IPS-11a (cell line): ENCODE results near the gene CAMTA1.

Experiments used
- H3K4me3 ChIP-seq: one replicate; pipeline ENCODE4 v1.5.1; 2013; ENCODE audit warnings: low read depth, low read length, control low read depth

Gene CAMTA1

DNA sequence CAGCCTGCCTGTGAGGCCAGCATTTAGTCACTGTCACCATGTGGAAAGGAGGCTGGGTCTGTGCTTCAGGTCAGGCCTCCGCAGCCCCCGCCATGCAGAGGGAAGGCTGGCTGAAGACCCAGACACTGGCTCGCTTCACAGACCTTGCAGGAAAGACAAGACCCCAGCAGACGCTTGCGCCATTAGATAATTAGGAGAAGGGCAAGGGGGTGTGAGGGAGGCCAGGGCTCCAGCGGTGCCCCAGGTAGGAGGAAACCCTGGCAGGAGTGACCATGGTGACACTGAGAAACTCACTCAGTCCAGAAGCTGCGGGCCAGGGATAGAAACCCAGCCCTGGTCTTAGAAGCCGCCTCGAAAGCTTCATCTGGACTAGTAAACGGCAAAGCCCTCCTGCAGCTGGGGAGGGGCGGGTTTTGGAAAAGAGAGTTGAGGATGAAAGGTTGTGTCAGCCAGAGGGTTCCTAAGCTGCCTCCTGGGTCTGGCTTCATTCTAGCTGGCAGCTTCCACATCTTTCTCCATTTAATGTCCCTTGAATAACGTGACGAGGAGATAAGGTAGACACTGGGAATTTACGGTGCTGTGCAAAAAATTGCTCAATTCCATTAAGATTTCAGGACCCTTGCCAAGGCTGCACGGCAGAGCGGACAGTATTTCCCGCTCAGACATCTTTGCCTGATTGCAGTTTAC, 691.8 kb downstream of the CAMTA1 start:
- H3K4me3 ChIP-seq, result no peak overlapping the region

DNA sequence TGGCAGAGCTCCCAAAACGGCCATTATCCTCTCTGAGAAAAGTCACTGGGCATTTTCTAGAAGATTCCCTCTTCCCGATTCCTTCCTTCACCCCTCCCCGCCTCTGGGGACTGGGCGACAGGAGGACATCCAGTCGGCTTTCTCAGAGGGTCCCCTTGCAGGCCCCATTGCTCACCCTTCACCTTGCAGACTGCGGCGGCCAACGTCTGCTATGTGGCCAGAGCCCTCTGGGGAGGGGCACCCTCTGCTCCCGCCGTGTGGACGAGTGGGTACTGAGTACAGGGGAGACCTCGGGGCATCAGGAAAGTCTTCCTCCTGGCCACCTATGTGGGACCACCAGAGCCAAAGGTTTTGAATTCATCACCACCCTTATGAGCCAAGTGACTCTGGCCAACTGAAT, 692.3 kb downstream of the CAMTA1 start:
- no peak overlapping the region for H3K4me3 ChIP-seq

DNA sequence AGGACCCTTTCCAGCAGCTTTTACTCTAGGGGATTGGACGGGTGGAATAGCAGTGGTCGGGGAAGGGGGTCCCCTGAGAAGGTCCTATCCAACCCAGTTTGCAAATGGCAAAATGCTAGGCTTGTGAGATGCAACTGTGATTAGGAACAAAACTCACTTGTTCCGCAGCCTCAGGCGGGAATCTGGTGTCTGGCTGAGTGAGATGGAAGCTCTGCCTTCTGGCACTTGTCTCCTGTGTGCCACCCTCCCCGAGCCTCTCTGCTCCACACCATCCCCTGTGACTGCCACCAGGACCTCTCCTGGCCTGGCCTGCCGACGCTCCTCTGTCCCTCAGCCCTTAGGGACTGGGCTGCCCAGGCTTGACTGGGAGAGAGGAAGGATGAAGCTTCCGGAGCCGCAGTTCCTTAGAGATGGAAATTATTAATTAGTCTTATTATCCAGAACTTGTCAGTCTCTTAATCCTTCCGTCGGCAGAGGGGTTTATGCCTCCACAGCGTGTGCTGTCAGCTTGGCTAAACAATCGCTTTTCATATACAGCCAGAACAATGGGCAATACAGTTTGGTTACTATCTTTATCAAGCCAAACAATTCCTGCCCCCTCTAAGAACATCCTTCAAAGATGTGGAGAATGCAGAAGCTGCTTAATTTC, 693.0 kb downstream of the CAMTA1 start:
- no peak overlapping the region for H3K4me3 ChIP-seq

DNA sequence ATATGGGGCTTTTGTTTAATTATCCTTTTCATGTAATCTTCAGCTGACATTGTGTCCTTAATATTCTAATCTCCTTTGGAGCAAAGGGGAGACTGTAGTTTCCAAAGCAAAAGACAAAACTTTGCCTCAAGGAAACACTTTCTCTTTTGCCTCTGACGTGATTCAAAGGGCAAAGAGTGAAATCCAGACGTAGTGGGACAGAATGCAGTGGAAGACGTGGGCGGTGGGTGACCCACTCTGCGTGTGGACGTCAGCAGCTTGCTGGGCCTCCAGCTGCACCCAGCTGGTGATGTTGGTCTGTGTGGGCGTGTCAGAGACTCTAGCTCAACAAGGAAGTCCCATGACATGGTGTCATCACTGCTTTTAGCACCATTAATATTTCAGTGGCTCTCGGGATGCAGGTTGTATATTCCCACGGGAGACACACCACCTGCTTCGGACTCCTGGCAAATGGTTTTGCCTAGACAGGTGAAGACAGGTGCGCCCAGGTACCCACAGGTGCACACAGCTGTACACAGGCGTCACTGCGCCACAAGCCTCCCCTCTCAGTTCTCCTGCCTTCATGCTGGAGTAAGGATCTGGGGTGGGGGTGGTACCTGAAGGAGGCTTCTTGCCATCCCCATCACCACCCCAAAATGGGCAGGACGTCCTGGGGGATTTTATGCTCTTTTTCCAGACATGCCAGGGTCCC, 693.7 kb downstream of the CAMTA1 start:
- H3K4me3 ChIP-seq, result no peak overlapping the region

DNA sequence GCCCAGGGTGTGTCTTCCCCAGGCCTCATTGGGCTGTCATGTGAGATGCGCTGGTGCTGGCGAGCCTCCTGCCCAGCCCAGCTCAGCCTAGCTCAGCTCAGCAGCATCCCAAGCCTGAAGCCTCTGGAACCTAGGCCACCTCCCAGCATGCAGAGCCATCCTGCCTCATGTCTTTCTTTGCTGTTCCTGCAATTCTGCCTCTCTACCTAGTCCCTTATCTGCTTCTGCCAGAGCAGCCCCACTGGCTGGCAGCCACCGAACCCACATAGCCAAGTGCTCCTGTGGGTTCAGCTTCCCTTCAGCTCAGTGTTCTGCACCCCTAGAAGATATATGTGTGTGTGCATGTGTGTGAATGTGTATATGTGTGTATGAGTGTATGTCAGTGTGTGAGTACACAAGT, 694.3 kb downstream of the CAMTA1 start:
- no peak overlapping the region for H3K4me3 ChIP-seq

DNA sequence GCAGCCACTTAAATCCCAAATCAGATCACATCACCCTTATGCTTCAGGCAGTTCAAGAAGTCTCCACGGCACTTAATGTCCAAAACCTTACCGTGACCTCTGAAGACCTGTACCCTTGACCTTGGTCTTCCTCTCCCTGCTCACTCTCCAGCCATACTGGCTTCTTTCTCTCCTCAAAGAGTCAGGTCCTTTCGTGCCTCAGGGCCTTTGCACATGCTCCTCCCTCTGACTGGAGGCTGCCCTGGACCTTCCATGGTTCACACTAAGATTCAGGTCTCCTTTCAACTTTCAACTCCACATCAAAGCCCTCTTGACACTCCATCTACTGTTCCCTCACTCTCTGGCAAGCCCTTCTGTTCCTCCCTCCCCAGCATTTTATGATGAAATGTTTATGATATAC, 695.9 kb downstream of the CAMTA1 start:
- H3K4me3 ChIP-seq, result no peak overlapping the region

DNA sequence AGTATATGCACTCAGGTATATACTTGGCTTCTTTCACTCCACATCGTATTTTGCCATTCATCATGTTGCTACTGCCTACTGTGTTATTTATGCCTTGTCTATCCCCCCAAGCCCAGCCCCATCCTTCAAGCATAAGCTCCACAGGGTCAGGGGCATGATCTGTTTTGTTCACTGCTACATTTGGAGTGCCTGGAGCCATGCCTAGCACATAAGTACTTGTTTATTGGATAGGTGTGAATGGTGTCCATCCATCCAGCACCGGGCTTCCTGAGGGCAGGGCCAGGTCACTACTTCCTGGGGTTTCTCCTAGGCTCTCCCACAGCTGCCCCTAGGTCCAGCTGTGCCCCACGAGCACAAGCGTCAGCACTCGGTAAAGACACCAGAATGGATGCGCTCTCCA, 696.8 kb downstream of the CAMTA1 start:
- no peak overlapping the region for H3K4me3 ChIP-seq

DNA sequence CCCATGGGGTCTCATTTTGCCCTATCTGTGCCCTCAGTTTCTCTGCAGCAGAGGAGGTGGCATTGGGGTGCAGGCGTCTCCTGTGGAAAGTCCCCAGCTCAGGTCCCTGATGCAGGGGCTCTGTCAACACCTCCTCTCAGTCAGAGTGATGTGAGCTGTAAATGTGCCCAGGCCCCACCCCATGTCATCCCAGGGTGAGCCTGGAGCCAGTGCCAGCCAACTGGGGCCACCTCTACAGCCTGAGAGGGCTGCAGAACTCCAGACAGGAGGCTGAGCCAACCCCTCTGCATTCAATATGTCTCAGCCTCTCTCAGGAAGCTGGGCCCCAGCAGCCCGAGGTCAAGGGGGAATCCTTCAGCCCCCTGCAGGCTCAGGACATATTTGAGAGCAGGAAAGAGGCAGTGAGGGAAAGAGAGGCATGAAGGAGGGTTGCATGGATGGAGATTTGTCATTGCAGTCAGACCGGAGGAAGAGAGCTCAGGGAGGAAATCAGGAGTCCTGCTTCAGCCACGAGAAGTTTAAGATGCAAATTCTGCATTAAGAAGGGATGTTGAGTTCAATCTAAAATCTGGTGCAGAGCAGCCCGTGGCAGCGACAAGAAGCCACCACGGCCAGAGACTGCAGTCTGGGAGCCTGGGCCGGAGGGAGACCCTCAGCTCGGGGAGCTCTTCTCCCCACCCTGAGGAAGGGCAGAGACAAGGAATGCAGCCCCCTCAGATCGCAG, 697.7 kb downstream of the CAMTA1 start:
- H3K4me3 ChIP-seq, result no peak overlapping the region

DNA sequence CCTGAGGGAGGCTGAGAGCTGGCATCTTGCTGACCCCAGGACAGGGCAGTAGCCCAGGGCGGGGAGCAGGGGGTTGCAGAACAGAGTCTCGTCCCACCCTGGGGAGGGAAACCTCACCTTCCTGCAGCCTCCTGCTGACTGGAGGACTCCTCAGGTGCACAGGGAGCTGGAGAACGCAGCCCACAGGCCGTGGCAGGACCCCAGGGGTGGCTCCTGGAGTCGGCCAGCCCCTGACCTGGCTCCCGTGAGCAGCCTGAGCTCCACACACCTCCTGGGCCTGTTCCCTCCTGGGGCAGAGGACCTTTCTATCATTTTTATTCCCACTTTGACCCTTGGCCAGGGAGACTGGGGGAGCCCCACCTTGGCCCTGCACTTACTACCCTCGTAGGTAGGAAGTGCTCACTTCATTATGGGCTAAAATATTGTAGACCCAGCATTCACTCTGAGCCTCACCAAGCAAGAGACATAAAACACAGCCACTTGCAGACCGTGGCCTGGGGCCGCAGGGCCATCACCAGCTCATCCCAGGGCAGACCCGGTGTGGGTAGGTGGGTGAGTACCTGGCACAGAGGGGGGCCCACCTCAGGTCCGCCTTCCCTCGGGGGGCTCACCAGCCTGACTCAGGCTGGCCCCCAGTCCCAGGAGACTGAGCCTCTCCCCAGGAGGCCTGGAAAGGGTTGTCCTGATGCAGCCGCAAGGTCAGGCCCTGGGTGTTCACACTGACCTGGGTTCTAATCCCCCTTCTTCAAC, 698.6 kb downstream of the CAMTA1 start:
- H3K4me3 ChIP-seq, result no peak overlapping the region

DNA sequence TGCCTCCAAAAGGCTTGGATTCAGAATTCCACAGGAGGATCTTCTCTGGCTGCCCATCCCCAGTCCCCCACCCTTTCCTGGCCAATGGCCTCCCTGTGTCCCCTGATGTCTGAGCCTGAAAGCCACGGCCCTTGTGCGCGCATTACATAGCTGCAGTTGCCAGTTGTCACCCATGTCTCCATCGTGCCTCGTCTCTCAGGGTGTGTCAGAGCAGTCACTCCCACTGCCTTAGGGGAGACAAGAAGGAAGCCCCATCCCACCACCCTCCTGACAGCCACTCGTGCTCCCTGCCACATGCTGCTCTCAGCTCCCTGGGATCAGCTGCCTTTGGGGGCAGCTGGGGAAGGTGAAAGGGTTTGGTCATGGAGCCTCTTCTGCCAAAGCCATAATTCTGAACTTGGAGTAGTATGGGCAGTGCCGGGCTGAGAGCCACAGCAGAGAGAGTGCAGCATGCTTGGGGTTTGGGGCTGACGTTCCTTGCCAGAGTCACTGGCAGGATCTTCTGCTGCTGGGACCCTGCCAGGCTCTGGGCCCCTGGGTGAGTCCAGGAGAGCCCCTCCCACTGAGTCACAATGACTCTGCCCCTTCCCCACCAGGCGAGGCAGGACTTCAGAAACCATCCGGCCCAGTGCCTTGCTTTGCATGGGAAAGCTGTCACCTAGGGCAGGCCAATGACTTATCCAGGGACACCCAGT, 700.0 kb downstream of the CAMTA1 start:
- no peak overlapping the region for H3K4me3 ChIP-seq

DNA sequence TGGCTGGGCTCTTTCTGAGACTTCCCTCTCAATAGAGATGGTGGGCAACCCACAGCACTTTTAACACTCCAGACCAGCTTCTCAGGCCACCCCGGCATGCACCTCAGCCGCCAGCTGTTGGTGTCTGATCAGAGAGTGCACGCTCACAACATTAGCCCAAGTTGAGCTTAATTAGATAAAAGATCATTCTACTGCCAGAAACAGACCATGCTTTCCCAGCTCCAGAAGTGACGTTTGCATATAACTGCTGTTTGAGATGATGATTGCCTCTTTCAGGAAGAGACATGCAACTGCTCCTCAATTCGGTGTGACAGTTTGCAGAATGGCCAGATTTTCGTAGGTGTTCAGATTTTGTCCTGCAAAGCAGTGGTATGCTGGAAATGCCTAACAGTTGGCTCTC, 700.6 kb downstream of the CAMTA1 start:
- H3K4me3 ChIP-seq, result no peak overlapping the region

DNA sequence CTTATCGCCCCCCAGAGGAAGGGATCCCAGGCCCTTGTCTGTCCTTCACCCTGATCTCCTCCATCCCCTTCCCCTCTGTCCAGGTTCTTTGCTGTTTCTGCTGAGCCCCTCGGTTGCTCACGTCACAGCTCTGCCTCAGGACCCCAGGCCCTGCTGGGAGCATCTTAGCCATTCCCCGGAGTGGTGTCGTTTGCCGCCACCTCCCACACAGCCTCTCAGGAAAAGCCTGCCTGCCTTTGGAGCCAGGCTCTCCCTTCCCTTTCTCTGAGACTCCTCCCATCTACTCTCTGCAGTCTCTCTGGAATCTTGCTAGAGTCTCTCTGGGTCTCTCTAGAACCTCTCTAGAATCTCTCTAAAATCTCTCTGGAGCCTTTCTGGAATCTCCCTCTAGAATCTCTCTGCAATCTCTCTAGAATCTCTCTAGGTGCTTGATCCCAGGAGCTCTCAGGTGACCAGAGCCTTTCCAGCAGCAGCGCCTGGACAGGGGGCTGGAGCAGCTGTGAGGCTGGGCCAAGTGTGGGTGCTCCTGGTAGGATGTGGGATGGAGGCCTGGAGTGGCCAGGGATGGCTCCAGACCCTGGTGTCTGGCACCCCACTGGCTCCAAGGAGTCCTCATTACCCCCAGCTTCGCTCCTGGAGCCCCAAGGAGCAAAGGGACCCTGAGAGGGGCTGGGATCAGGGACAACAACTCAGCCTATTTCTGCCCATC, 702.7 kb downstream of the CAMTA1 start:
- H3K4me3 ChIP-seq, result no peak overlapping the region

DNA sequence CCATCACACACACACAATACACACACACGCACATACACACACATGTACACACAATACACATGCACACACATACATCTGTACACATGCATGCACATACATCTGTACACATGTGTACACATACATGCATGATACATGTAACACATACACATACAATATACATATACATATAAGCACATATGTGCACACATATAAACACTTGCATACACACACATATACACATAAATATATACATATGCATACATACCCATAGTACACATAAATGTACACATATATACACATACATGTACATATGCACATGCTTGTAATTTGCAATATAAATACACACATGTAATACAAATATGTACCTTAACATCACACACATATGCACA, 703.2 kb downstream of the CAMTA1 start:
- H3K4me3 ChIP-seq, result no peak overlapping the region

DNA sequence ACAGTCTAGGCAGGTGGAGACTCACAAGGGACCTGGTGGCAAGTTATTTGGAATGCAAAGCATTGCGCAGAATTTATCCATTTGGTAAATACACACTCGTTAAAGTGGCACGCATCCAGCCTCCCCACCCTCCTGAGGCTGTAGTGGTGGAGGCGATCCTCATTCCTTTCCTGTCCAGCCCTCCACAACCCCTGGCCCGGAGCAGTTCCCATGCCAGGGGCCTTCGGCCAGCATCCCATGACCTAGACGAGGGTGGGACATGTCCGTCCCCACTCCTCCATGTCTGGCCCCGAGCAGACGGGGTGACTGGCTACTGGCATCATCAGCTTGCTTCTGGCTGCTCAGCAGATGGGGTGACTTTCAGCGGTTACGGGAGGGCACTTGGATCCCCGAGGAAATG, 704.3 kb downstream of the CAMTA1 start:
- no peak overlapping the region for H3K4me3 ChIP-seq

DNA sequence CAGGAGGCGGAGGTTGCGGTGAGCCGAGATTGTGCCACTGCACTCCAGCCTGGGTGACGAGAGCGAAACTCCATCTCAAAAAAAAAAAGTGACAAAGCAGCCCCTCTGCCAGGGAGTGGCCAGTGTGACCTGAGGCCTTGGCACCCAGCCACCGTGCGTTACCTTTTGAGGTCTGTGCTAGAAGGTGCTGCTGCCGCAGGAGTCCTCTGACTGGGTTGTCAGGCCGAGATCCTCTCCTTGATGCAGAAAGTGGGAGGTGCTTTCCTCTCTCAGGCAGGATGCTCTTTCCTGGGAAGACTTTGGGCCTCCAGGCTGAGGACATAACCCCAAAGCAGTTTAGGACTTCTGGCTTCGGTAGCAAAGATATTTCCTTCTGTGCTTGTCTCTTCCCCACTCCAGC, 705.3 kb downstream of the CAMTA1 start:
- H3K4me3 ChIP-seq, result no peak overlapping the region

DNA sequence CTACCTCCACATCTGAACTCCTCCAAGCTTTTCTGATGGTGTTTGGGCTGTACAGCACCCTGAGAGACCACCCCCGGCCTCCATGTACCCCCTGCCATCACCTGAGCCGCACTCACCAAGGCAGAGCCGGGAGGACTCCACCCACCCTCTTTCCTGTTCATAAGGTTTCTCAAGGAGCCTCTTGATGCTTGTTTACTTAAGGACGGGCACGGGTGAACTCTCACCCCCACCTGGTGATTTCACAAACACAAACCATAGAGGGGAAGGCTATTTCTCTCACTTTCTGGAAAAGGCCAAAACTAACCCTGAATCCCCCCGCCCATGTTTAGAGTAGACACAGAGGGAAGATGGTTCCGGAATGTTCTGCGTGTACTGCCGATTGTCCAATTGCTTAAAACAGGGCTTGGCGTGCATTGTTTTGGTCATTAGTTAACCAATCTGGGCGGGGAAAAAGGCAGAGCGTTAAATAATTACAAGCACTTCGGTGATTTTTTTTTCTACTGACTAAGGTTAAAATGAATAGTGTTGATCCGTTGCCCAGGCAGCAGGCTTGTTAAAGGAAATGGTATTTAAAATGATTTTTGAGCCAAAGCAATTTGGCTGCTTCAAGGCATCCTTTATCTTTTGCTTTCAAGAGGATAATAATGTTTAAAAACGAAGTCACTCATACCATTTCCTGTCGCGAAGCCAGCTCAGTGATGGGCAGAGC, 706.0 kb downstream of the CAMTA1 start:
- H3K4me3 ChIP-seq, result no peak overlapping the region

DNA sequence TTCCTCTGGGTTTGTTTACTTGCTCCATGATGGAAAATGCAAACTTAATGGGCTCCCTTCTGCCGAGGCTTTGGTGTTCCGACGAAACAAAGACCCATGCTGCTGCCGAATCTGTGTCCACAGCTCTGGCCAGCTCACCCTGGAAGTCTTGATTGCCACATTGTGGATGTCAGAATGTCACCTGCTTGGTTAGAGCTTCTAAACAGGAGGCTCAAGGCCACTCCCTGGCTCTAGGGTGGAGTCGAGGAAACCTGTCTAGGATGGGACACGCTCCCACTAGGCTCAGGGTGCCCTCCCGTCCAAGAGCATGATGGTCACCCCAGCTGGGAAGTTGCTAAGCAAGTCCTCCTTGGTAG, 706.5 kb downstream of the CAMTA1 start:
- H3K4me3 ChIP-seq, result no peak overlapping the region

DNA sequence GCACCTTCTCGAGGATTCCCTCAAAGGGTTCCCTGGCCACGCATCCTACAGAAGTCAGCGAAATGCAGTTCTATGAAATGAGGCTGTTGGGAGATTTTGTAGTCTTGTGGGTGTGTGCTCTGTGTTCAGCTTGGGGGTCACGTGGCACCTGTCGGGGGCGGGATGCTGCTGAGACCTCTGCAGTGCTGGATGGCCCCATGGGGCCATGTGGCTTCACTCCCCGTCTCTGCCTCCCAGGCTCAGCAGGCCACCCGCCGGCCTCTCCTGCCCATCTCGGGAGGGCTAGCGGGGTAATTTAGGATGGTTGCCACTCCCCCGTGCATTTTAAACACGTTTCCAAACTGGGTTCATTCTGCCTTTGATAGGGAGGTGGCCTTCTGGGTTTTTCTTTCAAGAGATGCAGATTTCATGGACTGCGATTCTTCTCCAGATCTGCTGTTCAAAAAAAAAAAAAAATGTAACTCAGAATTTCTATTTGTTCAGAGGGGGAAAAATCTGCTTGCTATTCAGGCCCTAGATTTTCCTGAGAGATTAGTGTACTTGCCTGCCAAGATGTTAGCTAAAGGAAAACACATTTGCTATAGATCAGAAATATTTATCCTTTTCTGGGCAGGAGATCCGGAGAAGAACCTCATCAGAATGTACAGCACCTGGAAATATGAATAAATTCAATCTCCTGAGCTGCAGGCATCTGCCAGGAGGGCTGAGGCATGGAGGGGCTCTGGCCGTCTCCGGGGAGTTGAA, 708.6 kb downstream of the CAMTA1 start:
- no peak overlapping the region for H3K4me3 ChIP-seq

DNA sequence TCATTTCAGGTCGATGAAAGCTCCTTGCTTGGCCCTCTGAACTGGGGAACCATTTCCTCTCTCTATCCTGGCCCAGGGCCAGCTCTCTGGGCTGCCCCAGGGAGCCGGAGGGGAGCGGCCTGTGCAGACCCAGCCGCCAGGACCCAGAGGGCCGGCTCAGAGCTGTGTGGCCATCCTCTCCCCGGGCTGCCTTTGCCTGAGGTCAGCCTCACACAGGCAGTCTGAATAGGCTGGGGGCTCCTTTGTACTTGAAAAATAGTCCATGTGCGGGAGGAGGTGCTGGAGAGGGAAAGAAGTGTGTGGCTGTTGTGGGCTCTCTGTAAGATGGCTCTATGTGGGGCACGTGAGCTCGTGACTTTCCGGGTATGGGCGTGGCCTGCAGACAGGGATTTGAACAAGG, 710.7 kb downstream of the CAMTA1 start:
- H3K4me3 ChIP-seq, result no peak overlapping the region
